ENCODE measurements around the gene NTS.
A peak's percentile ranks its signal among the peaks of the same experiment; 100 is the strongest.

The NTS gene

DNA sequence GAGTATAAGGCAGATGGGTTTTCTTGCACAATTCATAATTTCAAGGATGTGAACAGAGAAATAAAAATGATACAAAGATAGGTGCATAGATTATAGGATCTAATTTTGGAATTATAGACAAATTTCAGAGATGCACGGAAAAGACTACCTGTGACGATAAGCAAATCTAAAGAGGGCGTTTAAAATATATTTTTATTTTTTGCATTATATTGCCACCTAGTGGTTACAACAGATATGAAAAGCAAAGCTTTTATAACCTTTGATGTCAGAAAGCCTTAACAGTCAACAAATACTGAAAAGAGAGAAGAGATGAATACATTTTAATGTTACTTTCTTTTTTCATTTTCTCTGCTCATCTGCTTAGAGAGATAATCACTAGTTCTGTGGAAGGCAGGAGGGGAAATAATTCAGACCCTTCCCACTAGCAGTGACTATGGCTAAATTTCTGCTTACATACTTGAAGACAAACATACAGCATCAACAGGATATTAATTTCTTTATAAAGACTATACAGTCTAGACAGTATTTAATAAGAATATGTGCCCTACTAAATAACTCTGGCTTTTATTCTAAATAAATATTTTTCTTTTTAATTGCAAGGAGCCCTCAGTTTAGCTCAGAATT, 46.3 kb downstream of the NTS start:
- DNase-seq, result peak; percentile 3

DNA sequence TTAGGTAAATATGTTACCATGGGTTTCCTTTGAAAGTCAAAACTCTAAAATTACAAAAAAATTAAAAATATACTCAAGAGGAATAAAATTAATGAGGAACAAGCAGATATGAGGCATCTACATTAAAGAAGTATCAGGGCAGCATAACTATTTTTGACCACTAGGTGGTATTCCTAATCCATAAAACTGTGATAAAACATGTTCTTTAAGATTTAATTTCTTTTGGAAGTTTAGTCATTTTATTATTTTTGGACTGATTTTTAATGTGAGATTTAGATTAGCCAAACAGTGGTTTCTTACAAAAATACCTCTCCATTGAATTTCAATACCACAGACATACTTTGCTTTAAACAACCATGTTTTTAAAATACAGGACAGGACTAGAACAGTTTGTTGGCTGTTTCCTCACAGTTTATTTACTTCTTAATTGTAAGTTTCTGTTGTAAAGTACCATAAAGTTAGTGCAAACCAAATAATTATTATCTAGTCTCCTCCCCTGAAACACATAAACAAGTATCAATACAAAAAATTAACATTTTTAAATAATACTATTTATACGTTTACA, 49.8 kb downstream of the NTS start:
- DNase-seq, result no peak

DNA sequence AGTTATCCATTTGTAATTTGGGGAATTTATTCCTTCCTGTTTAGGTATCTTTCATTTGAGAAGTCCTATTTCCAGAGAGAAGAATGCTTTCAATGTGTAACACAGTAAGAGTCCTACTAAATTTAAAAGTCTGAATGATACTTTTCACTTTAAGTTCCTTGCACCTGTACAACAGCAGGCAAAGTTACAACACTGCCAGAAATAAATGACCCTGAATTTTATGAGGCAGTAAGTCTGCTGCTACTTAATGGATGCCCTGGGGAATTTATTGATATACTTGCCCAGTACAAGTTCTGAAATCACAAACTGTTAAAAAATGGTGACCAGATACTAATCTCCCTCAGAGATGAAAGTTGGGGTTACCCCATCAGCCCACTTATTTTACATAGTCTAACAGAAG, 53.1 kb downstream of the NTS start:
- DNase-seq, result no peak

Data from right kidney (tissue), 1 donor.